GM12872 (cell line): Measurements from ENCODE around the gene ZCWPW1.

Experiments
- TF ChIP-seq, protein P1 (sequence below): IDR thresholded peaks from 3 replicates; pipeline ENCODE4 v1.5.1; 2011; ENCODE audit warnings: low read depth, mild to moderate bottlenecking, low read length, moderate library complexity; ENCODE audit not compliant: insufficient read depth

The ZCWPW1 gene, protein sequence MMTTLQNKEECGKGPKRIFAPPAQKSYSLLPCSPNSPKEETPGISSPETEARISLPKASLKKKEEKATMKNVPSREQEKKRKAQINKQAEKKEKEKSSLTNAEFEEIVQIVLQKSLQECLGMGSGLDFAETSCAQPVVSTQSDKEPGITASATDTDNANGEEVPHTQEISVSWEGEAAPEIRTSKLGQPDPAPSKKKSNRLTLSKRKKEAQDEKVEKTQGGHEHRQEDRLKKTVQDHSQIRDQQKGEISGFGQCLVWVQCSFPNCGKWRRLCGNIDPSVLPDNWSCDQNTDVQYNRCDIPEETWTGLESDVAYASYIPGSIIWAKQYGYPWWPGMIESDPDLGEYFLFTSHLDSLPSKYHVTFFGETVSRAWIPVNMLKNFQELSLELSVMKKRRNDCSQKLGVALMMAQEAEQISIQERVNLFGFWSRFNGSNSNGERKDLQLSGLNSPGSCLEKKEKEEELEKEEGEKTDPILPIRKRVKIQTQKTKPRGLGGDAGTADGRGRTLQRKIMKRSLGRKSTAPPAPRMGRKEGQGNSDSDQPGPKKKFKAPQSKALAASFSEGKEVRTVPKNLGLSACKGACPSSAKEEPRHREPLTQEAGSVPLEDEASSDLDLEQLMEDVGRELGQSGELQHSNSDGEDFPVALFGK

DNA sequence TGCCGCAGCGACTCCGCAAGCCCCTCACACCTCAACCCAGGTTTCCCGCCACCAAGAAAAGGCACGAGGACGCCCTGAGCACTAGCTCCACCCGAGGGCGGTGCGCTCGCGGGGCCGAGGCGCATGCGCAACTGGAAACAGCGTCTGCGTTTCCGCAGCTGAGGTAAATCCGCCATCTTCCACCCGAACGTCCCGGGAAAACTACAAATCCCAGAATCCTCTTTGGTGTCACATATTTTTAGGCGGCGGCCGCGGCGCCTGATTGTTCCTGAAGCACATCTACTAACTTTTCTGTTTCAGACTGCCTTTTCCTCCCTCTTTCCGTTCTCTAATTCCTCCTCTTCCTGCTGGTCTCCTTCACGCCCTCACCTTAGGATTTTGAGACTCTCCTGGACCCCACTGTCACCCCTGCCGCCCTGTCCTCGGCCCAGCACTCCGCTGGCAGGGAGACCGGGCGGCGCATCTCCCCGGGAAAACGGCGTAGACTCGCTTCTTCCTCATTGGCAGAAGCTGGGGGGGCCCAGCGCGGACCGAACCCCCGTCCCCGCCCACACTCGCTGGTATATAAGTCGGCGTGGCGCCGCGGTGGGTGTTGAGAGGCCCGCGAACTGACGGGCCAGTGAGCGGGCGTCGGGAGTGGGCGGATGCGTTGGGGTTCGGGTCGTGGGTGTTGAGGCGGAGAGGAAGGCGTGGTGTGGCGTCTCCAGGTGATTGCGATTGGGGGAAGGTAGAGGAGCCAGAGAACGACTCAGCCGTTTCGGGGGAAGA is at the start of gene ZCWPW1:
ZCWPW1 (minus strand) TSS at position 505 of the 768 bp plus-strand sequence. CDS start 8,054 bp downstream, outside the sequence.
- TF ChIP-seq, protein P1, sequence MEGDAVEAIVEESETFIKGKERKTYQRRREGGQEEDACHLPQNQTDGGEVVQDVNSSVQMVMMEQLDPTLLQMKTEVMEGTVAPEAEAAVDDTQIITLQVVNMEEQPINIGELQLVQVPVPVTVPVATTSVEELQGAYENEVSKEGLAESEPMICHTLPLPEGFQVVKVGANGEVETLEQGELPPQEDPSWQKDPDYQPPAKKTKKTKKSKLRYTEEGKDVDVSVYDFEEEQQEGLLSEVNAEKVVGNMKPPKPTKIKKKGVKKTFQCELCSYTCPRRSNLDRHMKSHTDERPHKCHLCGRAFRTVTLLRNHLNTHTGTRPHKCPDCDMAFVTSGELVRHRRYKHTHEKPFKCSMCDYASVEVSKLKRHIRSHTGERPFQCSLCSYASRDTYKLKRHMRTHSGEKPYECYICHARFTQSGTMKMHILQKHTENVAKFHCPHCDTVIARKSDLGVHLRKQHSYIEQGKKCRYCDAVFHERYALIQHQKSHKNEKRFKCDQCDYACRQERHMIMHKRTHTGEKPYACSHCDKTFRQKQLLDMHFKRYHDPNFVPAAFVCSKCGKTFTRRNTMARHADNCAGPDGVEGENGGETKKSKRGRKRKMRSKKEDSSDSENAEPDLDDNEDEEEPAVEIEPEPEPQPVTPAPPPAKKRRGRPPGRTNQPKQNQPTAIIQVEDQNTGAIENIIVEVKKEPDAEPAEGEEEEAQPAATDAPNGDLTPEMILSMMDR: no peak

DNA sequence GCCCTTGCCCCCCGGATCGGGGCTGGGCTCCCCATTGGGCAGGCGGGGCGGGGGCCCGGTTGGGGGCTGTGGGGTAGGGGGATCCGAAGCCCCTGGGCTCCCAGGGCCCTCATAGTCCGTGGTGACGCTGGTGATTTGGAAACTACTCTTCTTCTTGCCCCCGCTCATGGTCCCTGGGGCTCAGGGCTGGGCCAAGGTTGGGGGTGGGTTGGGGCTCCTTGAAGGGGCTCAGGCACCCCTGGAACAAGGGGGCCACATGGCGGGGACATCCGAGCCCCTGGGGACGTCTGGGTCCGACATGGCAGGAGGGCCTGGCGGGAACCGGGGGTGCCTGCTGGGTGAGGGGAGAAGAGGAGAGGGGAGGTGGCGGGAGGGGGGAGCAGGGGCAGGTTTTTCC is 49.4 kb upstream of the ZCWPW1 start:
- TF ChIP-seq, protein P1: no peak

DNA sequence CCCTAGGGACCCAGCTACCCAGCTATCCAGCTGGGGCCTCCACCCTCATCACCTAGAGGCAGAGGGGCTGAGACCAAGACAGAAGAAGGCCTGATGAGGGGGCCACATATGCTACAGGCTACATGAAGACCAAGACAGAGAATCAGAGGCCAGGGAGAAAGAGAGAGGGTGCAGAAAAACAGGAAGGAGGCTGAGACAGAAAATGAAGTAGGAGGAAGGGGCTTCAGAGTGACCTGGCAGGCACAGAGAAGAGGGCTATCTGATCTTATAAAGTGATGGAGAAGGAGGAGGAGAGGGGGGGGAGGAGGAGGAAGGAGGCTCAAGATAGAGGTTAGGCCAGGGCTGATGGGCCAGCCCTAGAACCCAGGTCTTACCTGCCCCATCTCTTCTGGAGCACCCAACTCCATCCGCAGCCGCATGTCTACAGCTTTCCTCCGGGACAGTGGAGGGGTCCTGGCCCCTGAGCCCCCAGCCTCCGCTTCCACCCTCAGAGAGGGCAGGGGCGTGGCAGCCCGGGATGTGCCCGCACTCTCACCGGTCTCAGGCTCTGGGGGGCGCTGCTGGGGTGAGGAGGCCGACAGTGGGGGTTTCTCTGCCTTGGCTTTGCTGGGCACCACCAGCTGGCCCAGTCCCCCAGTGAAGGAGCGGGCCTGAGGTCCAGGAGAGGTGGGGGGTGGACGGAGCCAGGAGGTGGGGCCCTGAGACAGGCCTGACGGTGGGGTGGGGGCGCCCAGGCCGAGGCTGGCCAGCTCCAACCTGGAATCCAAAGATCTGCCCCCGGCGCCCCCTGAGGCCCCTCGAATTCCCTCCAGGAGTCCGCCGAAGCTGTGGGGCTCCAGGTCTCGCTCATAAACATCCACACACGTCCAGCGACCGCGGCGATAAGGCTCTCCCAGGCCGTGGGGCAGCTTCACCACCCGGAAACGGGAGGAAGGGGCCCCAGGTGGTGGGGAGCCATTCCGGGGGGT is 48.7 kb upstream of the ZCWPW1 start:
- TF ChIP-seq, protein P1: peak; percentile 63

DNA sequence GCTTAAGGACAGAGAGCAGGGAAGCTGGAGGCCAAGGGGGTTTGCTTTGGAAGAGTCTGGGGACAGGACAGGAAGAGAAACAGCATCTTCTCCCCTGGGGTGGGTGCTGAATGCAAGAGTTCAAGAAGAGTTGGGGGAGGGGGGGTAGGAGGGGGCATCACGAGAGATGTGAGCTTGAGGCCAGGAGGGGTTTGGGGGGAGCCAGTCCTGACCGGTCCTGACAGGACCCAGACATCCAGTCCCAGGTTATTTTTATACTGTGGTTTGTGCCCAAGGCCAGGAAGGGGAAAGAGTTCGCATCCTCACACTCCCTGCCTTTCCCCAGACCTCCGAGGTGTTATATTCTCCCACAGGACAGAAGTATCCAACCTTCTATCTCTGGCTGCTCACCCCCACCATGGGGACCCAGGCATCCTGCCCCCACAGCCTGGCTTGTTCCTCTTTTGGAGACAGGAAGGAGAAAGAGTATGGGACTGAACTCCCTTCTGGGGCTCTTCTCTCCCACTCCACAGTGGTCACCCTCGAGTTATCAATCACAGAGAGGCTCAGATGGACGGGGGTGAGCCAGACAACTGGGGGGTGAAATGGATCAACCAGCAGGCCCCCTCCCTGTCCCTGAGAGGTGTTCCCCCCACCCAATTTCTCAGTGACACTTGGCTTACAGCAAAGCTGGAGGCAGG is 47.7 kb upstream of the ZCWPW1 start:
- TF ChIP-seq, protein P1: no peak

DNA sequence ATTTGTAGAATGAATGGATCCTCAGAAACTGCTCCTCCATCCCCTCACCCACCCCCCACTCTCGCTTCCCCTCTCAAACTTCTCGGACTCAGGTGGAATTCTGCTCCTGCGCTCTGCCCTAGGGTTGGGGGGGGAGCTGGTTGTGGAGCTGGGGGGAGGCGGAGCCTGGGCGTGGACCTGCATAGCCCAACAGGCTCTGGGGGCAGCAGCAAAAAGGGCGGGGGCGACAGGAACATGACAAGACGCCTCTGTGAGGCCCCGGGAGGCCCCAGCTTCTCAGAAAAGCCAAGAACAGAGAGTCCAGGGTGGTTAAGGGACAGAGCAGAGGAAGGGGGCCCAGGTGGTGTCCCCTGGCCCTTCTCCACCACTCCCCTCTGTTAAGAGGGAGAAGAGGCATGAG is 47.0 kb upstream of the ZCWPW1 start:
- TF ChIP-seq, protein P1: no peak

DNA sequence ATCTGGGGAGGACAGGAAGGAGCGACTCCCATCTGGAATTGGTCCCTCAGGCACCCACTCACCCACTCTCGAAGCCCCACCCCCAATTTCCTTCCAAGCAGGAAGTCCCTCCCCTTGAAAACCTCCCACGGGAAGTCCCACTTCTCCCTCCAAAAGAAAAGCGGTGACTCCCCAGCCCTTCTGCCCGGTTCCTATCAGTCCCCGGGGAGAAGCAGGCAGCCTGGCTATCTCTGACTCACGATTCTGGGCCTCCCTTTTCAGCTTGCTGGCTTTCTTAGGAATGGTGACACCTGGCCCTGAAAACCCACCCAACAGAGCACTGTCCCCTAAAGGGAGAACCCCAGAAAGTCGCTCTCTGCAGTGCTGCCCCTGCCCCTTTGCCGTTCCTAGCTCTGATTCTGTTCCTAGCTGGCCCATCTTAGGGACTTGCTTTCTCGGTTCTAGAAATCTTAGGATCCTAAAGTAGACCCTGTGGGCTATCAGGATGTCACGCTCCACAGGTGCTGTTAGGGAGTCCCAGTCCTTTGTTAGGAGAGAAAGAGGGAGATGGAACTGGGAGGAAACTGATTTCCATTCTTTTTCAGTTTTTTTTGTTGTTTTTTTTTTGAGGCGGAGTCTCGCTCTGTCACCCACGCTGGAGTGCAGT is 44.5 kb upstream of the ZCWPW1 start:
- TF ChIP-seq, protein P1: no peak
